ENCODE measurements around the gene IL4R.

IL4R gene

GRCh38 chr16:27334192-27334764 is 20.5 kb downstream of the IL4R start:
- no peak for DNase-seq (ENCODE audit: low read depth)
- H3K4me3 ChIP-seq (ENCODE audit: low read depth, low read length), result no peak overlapping the region
- TF ChIP-seq MYC (IDR thresholded peaks at IDR 0.05; ENCODE audit: low read depth, low read length), result no peak
- TF ChIP-seq, protein P1, sequence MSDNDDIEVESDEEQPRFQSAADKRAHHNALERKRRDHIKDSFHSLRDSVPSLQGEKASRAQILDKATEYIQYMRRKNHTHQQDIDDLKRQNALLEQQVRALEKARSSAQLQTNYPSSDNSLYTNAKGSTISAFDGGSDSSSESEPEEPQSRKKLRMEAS (IDR thresholded peaks at IDR 0.05; ENCODE audit: low read depth, low read length), result no peak
- TF ChIP-seq POLR2A (IDR thresholded peaks at IDR 0.05; ENCODE audit: extremely low read depth, insufficient read length), result no peak
- TF ChIP-seq CTCF (IDR thresholded peaks at IDR 0.05; ENCODE audit: low read depth, low read length), result no peak

- no peak for DNase-seq (ENCODE audit: low read depth)
- H3K4me3 ChIP-seq (ENCODE audit: low read depth, low read length), result no peak overlapping the region
- TF ChIP-seq MYC (IDR thresholded peaks at IDR 0.05; ENCODE audit: low read depth, low read length) (no peak), CTCF (IDR thresholded peaks at IDR 0.05; ENCODE audit: low read depth, low read length) (no peak), POLR2A (IDR thresholded peaks at IDR 0.05; ENCODE audit: extremely low read depth, insufficient read length) (no peak)
- TF ChIP-seq, protein P1 (IDR thresholded peaks at IDR 0.05; ENCODE audit: low read depth, low read length), result no peak
These were observed 21.1 kb downstream of the IL4R start for GRCh38 chr16:27334838-27335237.

DNA sequence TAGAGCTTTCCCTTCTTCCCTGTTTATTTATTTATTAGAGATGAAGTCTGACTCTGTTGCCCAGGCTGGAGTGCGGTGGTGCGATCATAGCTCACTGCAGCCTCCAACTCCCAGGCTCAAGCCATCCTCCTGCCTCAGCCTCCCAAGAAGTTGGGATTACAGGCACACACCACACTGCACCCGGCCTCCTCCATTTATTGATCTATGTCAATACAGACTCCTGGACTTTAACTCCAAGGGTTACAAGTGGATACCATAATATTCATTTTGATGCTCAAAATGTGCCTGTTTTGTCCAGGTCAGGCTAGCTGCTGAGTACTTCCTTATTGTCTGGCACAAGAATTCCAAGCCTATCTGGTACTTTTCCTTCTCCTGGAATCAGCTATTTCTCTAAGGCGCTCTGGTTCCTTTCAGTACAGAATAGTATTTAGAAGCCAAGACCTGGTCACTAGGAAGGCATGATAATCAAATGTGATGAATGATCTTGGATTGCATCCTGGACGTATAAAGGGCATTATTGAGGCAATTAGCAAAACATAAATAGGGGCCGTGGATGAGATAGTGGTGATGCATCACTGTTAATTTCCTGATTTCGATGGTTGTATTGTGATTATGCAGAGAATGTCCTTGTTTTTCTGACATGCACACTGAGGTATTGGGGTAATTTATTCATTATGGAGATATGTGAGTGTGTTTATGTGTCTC is 21.7 kb downstream of the IL4R start:
- H3K4me3 ChIP-seq (ENCODE audit: low read depth, low read length), result no peak overlapping the region
- TF ChIP-seq, protein P1 (IDR thresholded peaks at IDR 0.05; ENCODE audit: low read depth, low read length), result no peak
- TF ChIP-seq POLR2A (IDR thresholded peaks at IDR 0.05; ENCODE audit: extremely low read depth, insufficient read length) (no peak), CTCF (IDR thresholded peaks at IDR 0.05; ENCODE audit: low read depth, low read length) (no peak), MYC (IDR thresholded peaks at IDR 0.05; ENCODE audit: low read depth, low read length) (no peak)
- DNase-seq (ENCODE audit: low read depth), result no peak

DNA sequence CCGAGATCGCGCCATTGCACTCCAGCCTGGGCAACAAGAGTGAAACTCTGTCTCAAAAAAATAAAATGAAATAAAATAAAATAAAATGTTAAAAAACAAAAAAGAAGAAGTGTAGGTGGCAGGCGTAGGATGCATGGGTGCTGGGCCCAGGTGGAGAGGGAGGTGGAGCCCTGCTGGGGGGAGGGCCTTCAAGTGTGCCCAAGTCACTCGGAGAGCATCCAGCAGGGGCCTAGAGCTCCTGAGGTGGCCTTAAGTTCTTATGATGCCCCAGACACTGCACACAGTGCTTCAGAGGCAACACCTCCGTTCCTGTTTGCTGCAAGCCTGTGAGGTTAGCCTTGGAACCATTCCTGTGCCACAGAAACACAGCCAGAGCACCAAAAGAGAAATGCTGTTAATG is 23.2 kb downstream of the IL4R start:
- no peak overlapping the region for H3K4me3 ChIP-seq (ENCODE audit: low read depth, low read length)
- TF ChIP-seq CTCF (IDR thresholded peaks at IDR 0.05; ENCODE audit: low read depth, low read length) (no peak), MYC (IDR thresholded peaks at IDR 0.05; ENCODE audit: low read depth, low read length) (no peak), POLR2A (IDR thresholded peaks at IDR 0.05; ENCODE audit: extremely low read depth, insufficient read length) (no peak)
- DNase-seq (ENCODE audit: low read depth), result no peak

DNA sequence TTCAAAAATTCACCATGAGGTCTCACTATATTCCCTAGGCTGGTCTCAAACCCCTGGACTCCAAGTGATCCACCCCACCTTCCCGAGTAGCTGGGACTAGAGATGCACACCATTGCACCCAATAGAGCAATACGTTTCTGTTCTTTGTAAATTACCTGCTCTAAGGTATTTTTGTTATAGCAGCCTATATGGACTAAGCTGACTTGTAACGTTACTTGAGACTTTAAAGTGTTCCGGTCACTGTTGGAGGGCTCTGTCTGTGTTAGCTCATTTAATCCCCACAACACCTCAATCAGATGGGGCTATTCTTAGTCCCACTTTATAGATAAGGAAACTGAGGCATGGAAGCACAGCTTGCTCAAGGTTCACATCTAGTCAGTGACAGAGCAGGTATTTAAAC is 25.4 kb downstream of the IL4R start:
- no peak overlapping the region for H3K4me3 ChIP-seq (ENCODE audit: low read depth, low read length)
- DNase-seq (ENCODE audit: low read depth), result no peak
- TF ChIP-seq POLR2A (IDR thresholded peaks at IDR 0.05; ENCODE audit: extremely low read depth, insufficient read length), result no peak
- TF ChIP-seq, protein P1 (IDR thresholded peaks at IDR 0.05; ENCODE audit: low read depth, low read length), result no peak
- no peak for TF ChIP-seq CTCF (IDR thresholded peaks at IDR 0.05; ENCODE audit: low read depth, low read length)
- TF ChIP-seq MYC (IDR thresholded peaks at IDR 0.05; ENCODE audit: low read depth, low read length), result no peak
